ENCODE data around the gene PAQR5.
"Not testable (repeated sequence)": the region's sequence is repeated elsewhere in the genome, so short reads cannot be mapped to it uniquely, and the experiment has no call there.

PAQR5 gene

DNA sequence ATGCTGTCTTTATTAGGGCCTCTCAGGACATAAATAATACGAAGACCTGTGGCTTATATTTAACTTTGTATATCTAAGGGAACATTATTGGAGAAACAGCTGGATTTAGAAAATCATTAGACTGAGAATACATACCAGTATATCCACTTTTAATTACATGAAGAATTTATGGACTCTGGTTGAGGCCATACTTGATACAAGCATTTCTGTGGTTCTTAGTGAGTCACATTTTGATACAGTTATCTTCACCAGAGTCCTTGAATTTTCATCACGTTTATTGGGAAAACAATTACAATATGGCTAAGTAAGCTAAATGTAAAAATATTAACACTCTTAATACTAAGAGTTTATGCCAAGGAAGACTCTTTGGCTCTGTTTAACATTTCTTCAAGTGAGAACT lies 125.3 kb downstream of the PAQR5 start:
- no peak for DNase-seq (ENCODE audit: low read depth)

DNA sequence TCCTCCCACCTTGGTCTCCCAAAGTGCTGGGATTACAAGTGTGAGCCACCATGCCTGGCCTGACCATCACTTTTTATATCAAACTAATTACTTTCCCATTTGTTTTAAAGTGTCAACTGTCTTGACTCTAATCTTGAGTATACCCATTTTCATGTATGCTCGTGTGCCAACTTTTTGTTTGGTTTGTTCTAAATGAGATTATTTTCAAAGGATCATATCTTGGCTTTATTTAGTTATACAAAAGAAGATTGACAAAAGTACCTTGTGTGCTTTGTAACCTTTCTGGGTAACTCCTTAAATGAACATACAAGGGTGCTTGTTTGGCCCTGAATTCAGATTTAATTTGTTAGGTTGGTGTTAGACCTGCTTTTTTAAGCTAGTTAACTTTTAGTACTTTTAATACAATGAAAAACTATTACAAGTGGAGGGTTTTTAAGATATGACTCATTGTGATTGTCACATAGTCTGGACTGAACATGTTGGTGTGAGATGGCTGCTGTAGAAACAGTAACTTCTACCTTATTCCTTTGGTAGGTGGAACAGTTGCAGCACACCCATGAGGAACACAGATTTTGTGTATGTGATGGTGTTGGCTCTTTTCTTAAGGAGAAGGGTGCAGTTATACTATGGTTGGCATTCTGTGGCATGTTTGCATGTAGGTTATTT lies 126.2 kb downstream of the PAQR5 start:
- DNase-seq (ENCODE audit: low read depth), result no peak

DNA sequence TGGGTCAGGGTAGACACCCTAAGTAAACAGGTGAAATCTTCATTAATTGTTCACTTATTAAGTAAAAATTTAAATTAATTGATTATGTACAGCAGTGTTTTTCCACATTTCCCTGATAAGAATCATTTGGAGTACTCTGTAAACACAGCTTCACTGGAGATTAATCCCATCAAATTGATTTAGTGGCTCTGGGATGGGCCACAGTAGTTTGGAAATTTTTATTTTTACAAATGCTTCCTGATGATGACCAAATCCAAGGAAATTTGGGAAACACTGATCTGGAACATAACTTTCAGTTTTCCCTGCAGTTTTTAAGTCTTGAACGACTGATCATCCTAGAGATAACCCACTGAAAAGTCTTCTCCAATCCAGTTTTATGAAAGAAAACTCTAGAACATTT lies 135.1 kb downstream of the PAQR5 start:
- DNase-seq (ENCODE audit: low read depth), result no peak

DNA sequence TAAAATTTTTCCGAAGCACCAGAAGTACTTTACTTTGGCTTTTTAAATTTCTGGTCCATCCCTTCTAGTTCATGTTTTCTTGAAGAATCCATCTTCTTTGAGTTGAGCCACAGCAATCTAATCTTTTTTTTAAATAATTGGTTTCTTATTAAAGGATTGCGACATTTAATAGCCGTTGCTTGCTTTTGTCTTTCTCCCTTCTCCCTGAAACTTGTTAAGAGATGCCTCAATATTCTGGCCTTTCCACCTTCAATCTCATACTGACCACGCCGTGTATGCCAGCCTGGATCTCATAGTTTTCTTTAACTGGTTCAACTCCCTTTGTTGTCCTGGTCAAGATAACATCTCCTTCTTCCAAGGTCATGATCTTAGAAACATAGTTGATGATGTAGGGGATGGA lies 135.5 kb downstream of the PAQR5 start:
- DNase-seq (ENCODE audit: low read depth), result no peak

DNA sequence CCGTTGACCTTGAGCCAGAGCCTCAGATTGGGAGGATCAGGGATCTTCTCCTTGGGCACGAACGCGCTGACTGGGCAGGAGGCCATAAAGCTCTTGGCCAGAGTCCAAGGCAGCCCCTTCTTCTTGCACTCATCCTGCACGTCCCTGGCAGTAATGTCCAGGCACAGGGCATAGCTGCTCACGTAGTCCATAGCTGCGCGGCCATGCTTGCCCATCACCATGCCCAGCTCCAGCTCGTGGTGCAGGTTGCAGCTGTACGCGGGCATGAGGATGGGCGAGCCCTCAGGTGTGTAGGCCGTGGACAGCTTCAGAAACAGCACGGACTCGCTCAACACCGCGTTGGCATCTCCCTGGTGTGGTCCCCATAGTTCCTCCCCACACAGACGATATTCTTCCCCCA lies 136.0 kb downstream of the PAQR5 start:
- DNase-seq (ENCODE audit: low read depth), result no peak

DNA sequence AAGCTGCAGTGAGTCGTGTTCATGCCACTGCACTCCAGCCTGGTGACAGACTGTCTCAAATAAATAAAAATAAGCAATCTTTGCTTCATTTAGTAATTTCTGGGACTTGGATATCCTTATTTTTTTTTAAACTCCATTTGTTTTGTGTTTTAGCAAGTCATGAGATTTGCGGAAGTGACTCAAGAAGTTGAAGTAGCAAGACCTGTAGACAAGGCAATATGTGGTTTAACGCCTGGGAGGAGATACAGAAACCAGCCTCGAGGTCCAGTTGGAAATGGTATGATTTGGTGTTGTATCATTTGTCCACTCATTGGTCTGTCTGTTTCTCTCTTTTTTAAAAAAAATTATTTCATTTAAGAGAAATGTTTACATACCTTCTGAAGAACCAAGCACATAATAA lies 137.3 kb downstream of the PAQR5 start:
- DNase-seq (ENCODE audit: low read depth), result no peak

DNA sequence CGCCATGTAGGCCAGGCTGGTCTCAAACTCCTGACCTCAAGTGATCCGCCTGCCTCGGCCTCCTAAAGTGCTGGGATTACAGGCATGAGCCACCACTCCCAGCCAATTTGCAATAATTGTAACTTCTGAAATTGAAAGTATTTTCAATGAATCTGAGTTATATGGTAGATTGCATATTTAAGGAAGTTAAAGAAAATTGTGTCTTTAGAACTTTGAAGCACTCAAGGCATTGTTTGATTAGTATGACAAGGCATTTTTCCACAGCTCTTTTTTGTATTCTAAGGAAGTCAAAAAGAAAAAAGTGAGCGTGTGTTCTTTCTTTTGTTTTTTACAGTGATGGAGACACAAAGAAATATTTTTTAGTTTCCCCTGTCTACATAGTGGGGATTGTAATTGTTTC lies 138.2 kb downstream of the PAQR5 start:
- DNase-seq (ENCODE audit: low read depth), result no peak

DNA sequence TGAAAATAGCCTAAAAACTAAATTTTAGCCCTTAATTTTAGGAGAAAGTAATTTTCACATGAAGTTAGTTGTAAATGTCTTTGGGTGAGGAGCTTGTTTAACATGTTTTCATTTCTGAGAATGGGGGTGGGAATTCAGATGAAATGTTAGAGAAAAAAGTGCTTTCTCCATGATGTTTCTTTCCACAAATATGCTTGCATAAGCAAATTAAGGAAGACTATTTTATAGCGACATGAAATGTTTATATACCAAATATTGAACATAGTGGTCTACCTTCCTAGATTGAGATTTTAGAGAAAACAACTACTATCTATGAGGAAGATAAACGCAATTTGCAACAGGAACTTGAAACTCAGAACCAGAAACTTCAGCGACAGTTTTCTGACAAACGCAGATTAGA lies 140.9 kb downstream of the PAQR5 start:
- no peak for DNase-seq (ENCODE audit: low read depth)

DNA sequence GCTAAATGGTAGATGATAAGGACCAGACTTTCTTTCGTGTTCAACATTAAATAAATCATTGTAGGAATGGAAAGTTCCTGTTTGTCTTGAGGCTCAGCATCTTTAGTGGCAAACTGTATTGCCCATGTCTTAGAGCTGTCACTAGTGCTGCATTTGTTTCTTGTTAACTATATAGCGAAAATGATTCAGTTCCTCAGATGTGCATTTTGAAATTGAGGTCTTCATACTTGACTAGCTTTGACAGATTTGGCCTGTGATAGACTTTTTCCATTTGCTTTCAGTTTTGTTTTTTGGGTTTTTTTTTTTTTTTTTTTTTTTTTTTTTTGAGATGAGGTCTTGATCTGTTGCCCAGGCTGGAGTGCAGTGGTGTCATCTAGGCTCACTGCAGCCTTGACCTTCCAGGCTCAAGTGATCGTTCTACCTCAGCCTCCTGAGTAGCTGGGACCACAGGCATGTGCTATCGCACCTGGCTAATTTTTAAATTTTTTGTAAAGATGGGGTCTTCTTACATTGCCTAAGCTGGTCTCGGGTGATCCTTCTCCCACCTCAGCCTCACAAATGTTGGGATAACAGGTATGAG lies 144.4 kb downstream of the PAQR5 start:
- DNase-seq (ENCODE audit: low read depth), result no peak

DNA sequence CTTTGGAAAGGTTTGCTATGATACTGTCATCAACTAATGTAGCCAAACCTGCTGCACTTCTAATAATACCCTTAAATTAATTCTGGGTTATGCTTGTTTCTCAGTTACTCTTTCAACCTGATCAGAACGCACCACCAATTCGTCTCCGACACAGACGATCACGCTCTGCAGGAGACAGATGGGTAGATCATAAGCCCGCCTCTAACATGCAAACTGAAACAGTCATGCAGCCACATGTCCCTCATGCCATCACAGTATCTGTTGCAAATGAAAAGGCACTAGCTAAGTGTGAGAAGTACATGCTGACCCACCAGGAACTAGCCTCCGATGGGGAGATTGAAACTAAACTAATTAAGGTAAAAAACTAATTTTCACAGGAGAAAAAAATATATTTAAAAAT lies 146.0 kb downstream of the PAQR5 start:
- no peak for DNase-seq (ENCODE audit: low read depth)

DNA sequence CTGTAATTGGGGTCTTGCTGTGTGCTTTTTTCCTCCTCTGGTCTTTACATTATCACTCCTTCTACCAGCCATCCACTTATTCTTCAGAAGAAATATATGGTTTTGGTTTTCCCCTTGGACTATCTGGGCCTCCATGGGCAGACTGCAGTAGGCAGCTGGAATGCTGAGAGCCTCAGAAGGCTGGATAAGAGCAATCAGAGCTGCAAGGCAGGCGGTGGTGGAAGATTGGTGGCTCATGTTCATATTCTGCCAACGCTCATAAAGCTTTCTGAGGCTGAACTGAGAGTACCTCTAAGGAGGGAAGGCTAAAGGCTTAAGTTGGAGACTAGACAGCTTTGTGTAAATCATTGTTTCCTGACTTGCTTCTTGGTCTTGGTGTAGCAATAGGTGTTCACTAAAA lies 148.2 kb downstream of the PAQR5 start:
- DNase-seq (ENCODE audit: low read depth), result no peak

DNA sequence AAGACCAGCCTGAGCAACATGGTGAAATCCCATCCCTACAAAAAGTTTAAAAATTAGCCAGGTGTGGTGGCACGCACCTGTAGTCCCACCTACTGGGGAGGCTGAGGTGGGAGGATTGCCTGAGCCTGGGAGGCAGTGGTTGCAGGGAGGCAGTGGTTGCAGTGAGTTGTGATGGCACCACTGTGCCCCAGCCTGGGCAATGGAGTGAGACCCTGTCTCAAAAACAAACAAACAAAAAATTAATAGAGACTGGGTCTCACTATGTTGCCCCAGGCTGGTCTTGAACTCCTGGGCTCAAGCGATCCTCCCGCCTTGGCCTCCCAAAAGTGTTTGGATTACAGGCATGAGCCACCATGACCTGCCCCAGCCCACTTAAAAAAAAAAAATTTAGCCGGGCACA lies 151.5 kb downstream of the PAQR5 start:
- not testable (repeated sequence) for DNase-seq (ENCODE audit: low read depth)

DNA sequence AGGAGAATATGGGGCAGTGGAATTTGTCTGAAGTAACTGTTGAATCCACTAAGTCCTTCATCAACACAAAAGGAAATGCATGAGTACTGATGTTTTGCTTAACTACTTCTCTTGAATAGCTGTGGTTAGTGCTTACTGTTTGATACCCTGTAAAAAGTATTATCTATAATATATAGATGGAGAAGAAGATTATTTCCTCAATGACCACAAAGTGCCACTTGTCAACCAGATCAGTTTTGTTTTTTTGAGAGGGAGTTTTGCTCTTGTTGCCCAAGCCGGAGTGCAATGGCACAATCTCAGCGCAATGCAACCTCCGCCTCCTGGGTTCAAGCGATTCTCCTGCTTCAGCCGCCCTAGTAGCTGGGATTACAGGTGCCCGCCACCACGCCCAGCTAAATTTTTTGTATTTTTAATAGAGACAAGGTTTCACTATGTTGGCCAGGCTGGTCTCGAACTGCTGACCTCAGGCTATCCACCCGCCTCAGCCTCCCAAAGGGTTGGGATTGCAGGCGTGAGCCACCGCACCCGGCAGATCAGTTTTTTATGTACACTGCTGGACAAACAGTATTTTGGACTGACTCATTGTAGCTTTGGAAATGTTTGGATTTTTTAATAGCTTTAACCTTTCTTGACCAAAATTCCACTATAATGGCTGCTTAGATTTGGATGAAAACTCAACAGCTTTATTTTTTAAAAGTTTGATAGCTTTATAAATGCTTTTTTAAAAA lies 152.4 kb downstream of the PAQR5 start:
- DNase-seq (ENCODE audit: low read depth), result no peak

DNA sequence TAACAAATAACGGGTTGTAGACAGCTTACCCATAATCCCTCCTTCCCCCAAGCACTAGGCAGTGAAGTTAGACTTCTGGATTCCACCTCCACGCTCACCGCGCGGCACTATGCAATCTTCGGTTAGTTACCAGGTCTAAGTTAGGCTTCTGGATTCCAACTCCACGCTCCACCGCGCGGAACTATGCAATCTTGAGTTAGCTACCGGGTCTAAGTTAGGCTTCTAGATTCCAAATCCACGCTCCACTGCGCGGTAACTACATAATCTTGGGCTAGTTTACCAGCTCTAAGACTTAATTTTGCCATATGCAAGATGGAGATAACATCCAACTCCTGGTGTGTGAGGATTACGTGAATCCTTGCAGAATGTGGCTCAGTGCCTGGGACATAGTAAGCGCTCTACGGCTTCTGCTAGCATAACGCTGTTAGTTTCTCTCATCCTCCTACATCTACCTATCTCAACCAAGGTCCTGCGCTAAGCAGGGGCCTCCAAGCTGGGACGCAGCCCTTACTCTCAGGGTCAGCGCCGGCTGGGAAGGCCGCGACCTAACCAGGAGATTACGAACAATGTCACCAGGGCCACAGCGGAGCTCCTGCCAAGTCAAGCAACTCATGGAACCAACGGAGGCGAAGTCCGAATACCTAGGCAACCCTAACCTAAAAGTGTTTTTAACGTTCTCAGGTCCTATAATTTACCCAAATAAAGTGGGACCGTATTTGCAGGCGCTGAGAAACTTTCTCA lies 153.4 kb downstream of the PAQR5 start:
- DNase-seq (ENCODE audit: low read depth), result no peak

DNA sequence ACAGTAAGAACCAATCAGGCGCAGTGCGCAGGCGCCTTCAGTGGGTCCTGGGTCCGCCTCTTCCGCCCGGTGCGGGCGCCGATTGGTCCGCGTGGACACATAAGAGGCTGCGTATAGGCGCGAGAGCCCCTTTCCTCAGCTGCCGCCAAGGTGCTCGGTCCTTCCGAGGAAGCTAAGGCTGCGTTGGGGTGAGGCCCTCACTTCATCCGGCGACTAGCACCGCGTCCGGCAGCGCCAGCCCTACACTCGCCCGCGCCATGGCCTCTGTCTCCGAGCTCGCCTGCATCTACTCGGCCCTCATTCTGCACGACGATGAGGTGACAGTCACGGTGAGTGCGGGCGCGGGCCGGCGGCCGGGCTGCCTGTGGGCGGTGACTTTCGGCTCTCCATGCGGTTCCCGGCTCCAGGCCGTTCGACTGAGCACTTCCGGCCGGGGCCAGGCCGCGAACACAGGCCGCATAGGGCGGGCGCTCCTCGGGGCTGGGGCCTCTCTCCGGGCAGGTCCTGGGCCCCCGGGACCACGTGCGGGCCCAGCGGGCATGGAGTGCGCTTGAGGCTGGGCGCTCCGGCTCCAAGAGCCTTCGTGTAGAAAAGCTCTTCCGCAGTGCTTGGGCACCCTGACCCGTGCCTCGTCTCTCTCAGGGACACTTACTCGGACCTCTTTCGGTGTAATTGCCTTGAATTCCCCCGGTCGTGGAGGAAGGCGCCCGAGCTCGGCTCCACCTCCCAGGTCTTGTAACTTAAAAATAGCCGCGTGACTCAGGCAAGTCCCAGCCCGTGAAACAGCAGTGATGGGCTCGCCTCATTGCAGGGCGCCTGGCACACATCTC lies 154.2 kb downstream of the PAQR5 start, which contains the start of gene RPLP1:
RPLP1 (plus strand) TSS at position 127 of the 830 bp plus-strand sequence; CDS start at position 258, 131 bp downstream.
- DNase-seq (ENCODE audit: low read depth), result peak; percentile 93

DNA sequence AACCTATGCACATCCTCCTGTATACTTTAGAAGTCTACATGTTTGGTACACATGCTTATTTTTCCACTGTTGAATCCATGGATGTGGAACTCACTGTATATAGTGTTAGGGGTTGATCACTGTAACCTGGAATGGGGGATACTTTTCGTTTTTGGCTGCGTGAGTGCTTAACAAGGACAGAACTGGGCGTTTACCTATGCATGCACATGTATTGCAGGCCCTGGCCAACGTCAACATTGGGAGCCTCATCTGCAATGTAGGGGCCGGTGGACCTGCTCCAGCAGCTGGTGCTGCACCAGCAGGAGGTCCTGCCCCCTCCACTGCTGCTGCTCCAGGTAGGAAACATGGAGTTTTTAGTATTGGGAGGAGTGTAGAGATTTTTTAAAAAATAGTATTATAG lies 156.2 kb downstream of the PAQR5 start:
- DNase-seq (ENCODE audit: low read depth), result no peak

DNA sequence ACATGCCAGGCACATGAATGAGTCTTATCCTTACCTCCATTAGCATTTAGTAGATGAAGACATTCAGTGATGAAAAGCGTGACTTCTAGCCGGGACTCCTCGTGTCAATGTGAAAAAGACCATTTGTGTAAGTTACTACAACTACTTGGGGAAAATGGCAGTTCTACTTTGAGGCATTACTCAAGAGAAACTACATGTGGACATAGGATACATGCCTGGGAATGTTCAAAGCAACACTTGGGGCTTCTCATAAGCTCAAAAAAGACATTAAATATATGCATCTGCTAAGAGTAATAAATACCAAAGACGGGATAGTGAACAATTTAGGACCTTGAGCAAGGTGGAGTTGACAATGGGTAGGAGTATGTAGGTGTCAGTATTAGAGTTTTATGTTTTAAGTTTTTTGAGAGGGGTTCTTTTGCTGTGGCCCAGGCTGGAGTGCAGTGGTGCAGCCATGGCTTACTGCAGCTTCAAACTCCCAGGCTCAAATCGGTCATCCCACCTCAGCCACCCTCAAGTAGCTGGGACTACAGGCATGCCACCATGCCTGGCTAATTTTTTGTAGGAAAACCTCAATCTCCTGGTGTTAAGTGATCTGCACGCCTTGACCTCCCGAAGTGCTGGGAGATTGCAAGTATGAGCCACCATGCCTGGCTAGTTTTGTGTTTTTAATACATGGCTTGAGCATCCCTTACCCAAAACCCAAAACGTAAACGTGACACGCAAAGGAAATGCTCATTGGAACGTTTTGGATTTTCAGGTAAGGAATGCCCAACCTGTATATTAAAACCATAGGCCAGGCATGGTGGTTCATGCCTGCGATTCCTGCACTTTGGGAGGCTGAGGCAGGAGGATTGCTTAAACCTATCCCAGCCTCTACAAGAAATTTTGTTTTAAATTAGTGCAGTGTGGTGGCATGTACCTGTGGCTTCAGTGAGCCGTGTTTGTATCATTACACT lies 157.8 kb downstream of the PAQR5 start:
- DNase-seq (ENCODE audit: low read depth), result no peak

All from fibroblast of the conjunctiva (primary cell).